ENCODE results near the gene WDR19. TPM values are rescaled to one million over a fixed set of nuclear protein-coding genes. Genes with fewer than 3 reads are reported as not detected.

Gene WDR19
- total RNA-seq, 1 donor from 2014 or later: 24.8 TPM

GRCh38 chr4:39205476-39205875 is 23.1 kb downstream of the WDR19 start:
- H3K4me3 ChIP-seq (ENCODE audit: low read depth, low read length): no peak overlapping the region
- no peaks in the 10 kb centered on the region for H3K27me3 ChIP-seq (ENCODE audit: control insufficient read depth, insufficient read depth, low read length)
- no peaks in the 10 kb centered on the region for H3K36me3 ChIP-seq (ENCODE audit: control insufficient read depth, insufficient read depth, low read length)
- no peak for DNase-seq (ENCODE audit: low read depth)
- no peak for TF ChIP-seq CTCF (IDR thresholded peaks at IDR 0.05; ENCODE audit: insufficient read depth, low read length, poor library complexity, severe bottlenecking)

GRCh38 chr4:39227906-39228305 is 45.6 kb downstream of the WDR19 start:
- H3K4me3 ChIP-seq (ENCODE audit: low read depth, low read length): no peak overlapping the region
- no peak for TF ChIP-seq CTCF (IDR thresholded peaks at IDR 0.05; ENCODE audit: insufficient read depth, low read length, poor library complexity, severe bottlenecking)
- no peaks in the 10 kb centered on the region for H3K36me3 ChIP-seq (ENCODE audit: control insufficient read depth, insufficient read depth, low read length)
- DNase-seq (ENCODE audit: low read depth): no peak
- H3K27me3 ChIP-seq (ENCODE audit: control insufficient read depth, insufficient read depth, low read length): no peaks in the 10 kb centered on the region

DNA sequence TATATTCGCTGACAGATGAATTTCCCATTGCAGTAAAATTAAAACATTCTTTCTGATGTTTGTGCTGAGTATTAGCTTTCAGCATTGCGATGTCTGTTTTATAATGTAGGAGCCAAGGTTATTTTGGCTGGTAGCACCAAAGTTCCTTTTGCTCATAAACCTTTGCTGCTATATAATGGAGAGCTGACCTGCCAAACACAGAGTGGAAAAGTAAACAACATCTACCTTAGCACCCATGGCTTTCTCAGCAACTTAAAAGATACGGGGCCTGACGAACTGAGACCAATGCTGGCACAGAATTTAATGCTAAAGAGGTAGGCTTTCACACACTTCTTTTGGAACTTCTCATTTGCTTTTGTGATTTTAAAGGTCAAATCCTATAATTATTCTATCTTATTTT is 46.0 kb downstream of the WDR19 start:
- no peaks in the 10 kb centered on the region for H3K36me3 ChIP-seq (ENCODE audit: control insufficient read depth, insufficient read depth, low read length)
- no peaks in the 10 kb centered on the region for H3K27me3 ChIP-seq (ENCODE audit: control insufficient read depth, insufficient read depth, low read length)
- no peak for TF ChIP-seq CTCF (IDR thresholded peaks at IDR 0.05; ENCODE audit: insufficient read depth, low read length, poor library complexity, severe bottlenecking)
- no peak for DNase-seq (ENCODE audit: low read depth)
- no peak overlapping the region for H3K4me3 ChIP-seq (ENCODE audit: low read depth, low read length)

- no peak for DNase-seq (ENCODE audit: low read depth)
- TF ChIP-seq CTCF (IDR thresholded peaks at IDR 0.05; ENCODE audit: insufficient read depth, low read length, poor library complexity, severe bottlenecking): no peak
- Histone ChIP-seq H3K4me3 (ENCODE audit: low read depth, low read length) (no peak overlapping the region), H3K27me3 (ENCODE audit: control insufficient read depth, insufficient read depth, low read length) (no peaks in the 10 kb centered on the region), H3K36me3 (ENCODE audit: control insufficient read depth, insufficient read depth, low read length) (no peaks in the 10 kb centered on the region)
These were observed 48.1 kb downstream of the WDR19 start for GRCh38 chr4:39230462-39230861.

- no peaks in the 10 kb centered on the region for H3K27me3 ChIP-seq (ENCODE audit: control insufficient read depth, insufficient read depth, low read length)
- no peaks in the 10 kb centered on the region for H3K36me3 ChIP-seq (ENCODE audit: control insufficient read depth, insufficient read depth, low read length)
- TF ChIP-seq CTCF (IDR thresholded peaks at IDR 0.05; ENCODE audit: insufficient read depth, low read length, poor library complexity, severe bottlenecking): no peak
- H3K4me3 ChIP-seq (ENCODE audit: low read depth, low read length): no peak overlapping the region
- DNase-seq (ENCODE audit: low read depth): no peak
These were observed 49.3 kb downstream of the WDR19 start for GRCh38 chr4:39231660-39232059.

DNA sequence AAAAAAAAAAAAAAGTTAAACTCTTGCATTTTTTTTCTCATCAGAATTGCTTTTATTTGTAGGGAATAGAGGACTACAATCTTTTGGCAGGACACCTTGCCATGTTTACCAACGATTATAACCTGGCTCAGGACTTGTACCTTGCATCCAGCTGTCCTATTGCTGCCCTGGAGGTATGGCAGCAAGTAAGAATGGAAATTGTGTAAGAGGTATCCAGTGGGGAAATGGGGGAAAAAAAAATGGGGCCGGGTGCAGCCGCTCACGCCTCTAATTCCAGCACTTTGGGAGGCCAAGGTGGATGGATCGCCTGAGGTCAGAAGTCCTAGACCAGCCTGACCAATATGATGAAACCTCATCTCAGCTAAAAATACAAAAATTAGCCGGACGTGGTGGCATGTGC is 49.8 kb downstream of the WDR19 start:
- Histone ChIP-seq H3K27me3 (ENCODE audit: control insufficient read depth, insufficient read depth, low read length) (no peaks in the 10 kb centered on the region), H3K4me3 (ENCODE audit: low read depth, low read length) (no peak overlapping the region), H3K36me3 (ENCODE audit: control insufficient read depth, insufficient read depth, low read length) (no peaks in the 10 kb centered on the region)
- no peak for TF ChIP-seq CTCF (IDR thresholded peaks at IDR 0.05; ENCODE audit: insufficient read depth, low read length, poor library complexity, severe bottlenecking)
- DNase-seq (ENCODE audit: low read depth): no peak

Measured in kidney epithelial cell (primary cell).